Activated CD8-positive, alpha-beta memory T cell treated with anti-CD3 and anti-CD28 coated beads for 4 hours (primary cell): Measurements from ENCODE around the gene SEL1L.
"Not testable (repeated sequence)": the region's sequence is repeated elsewhere in the genome, so short reads cannot be mapped to it uniquely, and the experiment has no call there.

Experiments used
- DNase-seq, 2 donors: peaks; one replicate each; pipeline ENCODE4 v3.0.0-alpha.2; 2020; ENCODE audit warnings: low read depth in 2 of 2

The SEL1L gene

GRCh38 chr14:81525129-81525528 lies 8.5 kb downstream of the SEL1L start:
- no peak for DNase-seq

- no peak for DNase-seq
Observed at GRCh38 chr14:81523616-81524015, 10.0 kb downstream of the SEL1L start.

GRCh38 chr14:81523016-81523415 lies 10.6 kb downstream of the SEL1L start:
- DNase-seq = no peak

- DNase-seq = no peak
Observed at GRCh38 chr14:81521356-81521755, 12.3 kb downstream of the SEL1L start.

GRCh38 chr14:81519200-81520011 lies 14.2 kb downstream of the SEL1L start:
- DNase-seq = no peak

- no peak for DNase-seq
Observed at GRCh38 chr14:81517798-81518398, 15.8 kb downstream of the SEL1L start.

GRCh38 chr14:81516986-81517797 lies 16.5 kb downstream of the SEL1L start:
- no peak for DNase-seq

GRCh38 chr14:81515927-81516326 lies 17.7 kb downstream of the SEL1L start:
- not testable (repeated sequence) for DNase-seq

GRCh38 chr14:81512826-81513225 lies 20.8 kb downstream of the SEL1L start:
- not testable (repeated sequence) for DNase-seq

- DNase-seq = no peak
Observed at GRCh38 chr14:81511111-81511904, 22.3 kb downstream of the SEL1L start.

GRCh38 chr14:81509838-81510452 lies 23.7 kb downstream of the SEL1L start:
- DNase-seq = no peak

GRCh38 chr14:81509321-81509720 lies 24.3 kb downstream of the SEL1L start:
- no peak for DNase-seq

- no peak for DNase-seq
Observed at GRCh38 chr14:81506487-81506886, 27.2 kb downstream of the SEL1L start.

- DNase-seq = no peak
Observed at GRCh38 chr14:81504864-81505263, 28.8 kb downstream of the SEL1L start.

GRCh38 chr14:81485781-81486180 lies 47.9 kb downstream of the SEL1L start:
- no peak for DNase-seq

- no peak for DNase-seq
Observed at GRCh38 chr14:81485372-81485771, 48.3 kb downstream of the SEL1L start.

GRCh38 chr14:81484120-81484519 lies 49.5 kb downstream of the SEL1L start:
- no peak for DNase-seq

- DNase-seq = no peak
Observed at GRCh38 chr14:81480741-81481140, 52.9 kb downstream of the SEL1L start.

- no peak for DNase-seq
Observed at GRCh38 chr14:81478446-81478845, 55.2 kb downstream of the SEL1L start.

GRCh38 chr14:81476816-81477215 lies 56.8 kb downstream of the SEL1L start:
- no peak for DNase-seq

- no peak for DNase-seq
Observed at GRCh38 chr14:81474685-81475324, 58.8 kb downstream of the SEL1L start.
